H1 (cell line): ENCODE results near the gene TOMM22. TPM values are rescaled to one million over a fixed set of nuclear protein-coding genes. Genes with fewer than 3 reads are reported as not detected.

ENCODE experiments used
- CTCF ChIA-PET: fragments of 300-600 bp; sonication (Branson Sonifier 250); formaldehyde crosslinking; loops from one replicate; lab custom pipeline; 2021; ENCODE audit not compliant: partially characterized antibody; lab: Charles Lee
- POLR2A ChIA-PET: fragments of 300-600 bp; sonication (Branson Sonifier 250); formaldehyde crosslinking; loops from one replicate; lab custom pipeline; 2021; ENCODE audit warnings: inconsistent platforms; ENCODE audit not compliant: partially characterized antibody; lab: Charles Lee
- DNase-seq, 2 experiments: peaks; one replicate each; pipeline versions ENCODE4 v3.0.0 to v3.0.0-alpha.2; 2010 to 2022; ENCODE audit warnings: low spot score in 2 of 2, low read depth in 1 of 2, mixed read lengths in 1 of 2
- FAIRE-seq: peaks from 2 replicates; lab custom pipeline; 2011; peaks lifted over from hg19 to GRCh38; lab: Jason Lieb, UNC
- H2AFZ ChIP-seq: 2 replicates; pipeline ENCODE4 v1.8.1; 2012; ENCODE audit warnings: low read length, inconsistent platforms
- H2AK5ac ChIP-seq: 2 replicates; pipeline ENCODE4 v1.6.1; 2013; ENCODE audit warnings: low read depth, low read length
- H2BK120ac ChIP-seq: replicated peaks from 2 replicates; pipeline ENCODE3; 2013; ENCODE audit warnings: low read depth, low read length, inconsistent platforms
- H2BK12ac ChIP-seq: 2 replicates; pipeline ENCODE4 v1.6.1; 2013; ENCODE audit warnings: low read depth, low read length
- H2BK15ac ChIP-seq: 2 replicates; pipeline ENCODE4 v1.6.1; 2013; ENCODE audit warnings: low read length
- H2BK20ac ChIP-seq: 2 replicates; pipeline ENCODE4 v1.6.1; 2013; ENCODE audit warnings: low read length
- H2BK5ac ChIP-seq: 2 replicates; pipeline ENCODE4 v1.6.1; 2013; ENCODE audit warnings: low read depth, low read length
- H3K14ac ChIP-seq: 2 replicates; pipeline ENCODE4 v1.6.1; 2013; ENCODE audit warnings: inconsistent platforms; ENCODE audit not compliant: insufficient read length
- H3K18ac ChIP-seq: 2 replicates; pipeline ENCODE4 v1.6.1; 2013; ENCODE audit warnings: low read length; ENCODE audit errors: extremely low read depth
- H3K23ac ChIP-seq: 2 replicates; pipeline ENCODE4 v1.6.1; 2013; ENCODE audit warnings: inconsistent platforms; ENCODE audit not compliant: insufficient read length
- H3K23me2 ChIP-seq: 2 replicates; pipeline ENCODE4 v1.6.1; 2013; ENCODE audit warnings: low read depth, low read length
- H3K27ac ChIP-seq: 2 replicates; pipeline ENCODE4 v1.6.1; 2011; ENCODE audit warnings: low read depth, low read length, inconsistent platforms
- H3K27me3 ChIP-seq, 4 experiments: replicated peaks in 1 of 4; 1 replicate in 1 of 4; 2 replicates in 3 of 4; pipeline versions ENCODE4 v1.6.1 to v1.8.1; 2011 to 2013; ENCODE audit warnings: low read length in 3 of 4, mild to moderate bottlenecking in 3 of 4, inconsistent platforms in 2 of 4, mixed read lengths in 2 of 4, moderate library complexity in 1 of 4; ENCODE audit not compliant: control insufficient read depth in 3 of 4, insufficient read depth in 3 of 4; ENCODE audit errors: extremely low read depth in 1 of 4
- H3K36me3 ChIP-seq, 4 experiments: 2 replicates each; pipeline versions ENCODE4 v1.6.1 to v1.8.1; 2011 to 2013; ENCODE audit warnings: mild to moderate bottlenecking in 4 of 4, low read length in 3 of 4, moderate library complexity in 2 of 4, control low read depth in 1 of 4, inconsistent platforms in 1 of 4; ENCODE audit not compliant: insufficient read depth in 4 of 4, control insufficient read depth in 2 of 4
- H3K4ac ChIP-seq: replicated peaks from 2 replicates; pipeline ENCODE3; 2013; ENCODE audit warnings: low read length, low read depth, mixed read lengths, inconsistent platforms; ENCODE audit not compliant: insufficient read length
- H3K4me1 ChIP-seq, 4 experiments: replicated peaks in 1 of 4; 1 replicate in 1 of 4; 2 replicates in 3 of 4; pipeline versions ENCODE4 v1.6.1 to v1.8.1; 2011 to 2013; ENCODE audit warnings: low read length in 3 of 4, inconsistent platforms in 2 of 4, mixed read lengths in 1 of 4; ENCODE audit not compliant: insufficient read depth in 4 of 4, control insufficient read depth in 3 of 4
- H3K4me2 ChIP-seq, 2 experiments: 2 replicates each; pipeline versions ENCODE4 v1.6.1 to v1.8.1; 2011 to 2013; ENCODE audit warnings: low read depth in 2 of 2, low read length in 2 of 2, control low read depth in 1 of 2, inconsistent platforms in 1 of 2, mild to moderate bottlenecking in 1 of 2; ENCODE audit not compliant: insufficient read depth in 1 of 2
- H3K4me3 ChIP-seq, 4 experiments: fragments of 200-600, 300-600 bp in 1 of 4; sonication (generic), shearing (Covaris generic), sonication (Bioruptor Twin) in 1 of 4; 2 replicates each; pipeline versions ENCODE4 v1.5.1 to v1.8.1; 2011 to 2016; ENCODE audit warnings: low read length in 4 of 4, low read depth in 3 of 4, control low read depth in 2 of 4, inconsistent platforms in 2 of 4, mild to moderate bottlenecking in 2 of 4, mixed read lengths in 1 of 4, moderate library complexity in 1 of 4; ENCODE audit not compliant: insufficient read depth in 2 of 4; ENCODE audit errors: extremely low read depth in 1 of 4
- H3K56ac ChIP-seq: replicated peaks from 2 replicates; pipeline ENCODE3; 2013; ENCODE audit warnings: low read depth, mild to moderate bottlenecking, mixed read lengths, low read length, inconsistent platforms; ENCODE audit not compliant: insufficient read length
- H3K79me1 ChIP-seq: 2 replicates; pipeline ENCODE4 v1.6.1; 2013; ENCODE audit warnings: low read depth, low read length, control low read depth
- H3K79me2 ChIP-seq, 2 experiments: 2 replicates each; pipeline versions ENCODE4 v1.6.1 to v1.8.1; 2012 to 2013; ENCODE audit warnings: low read length in 2 of 2, mild to moderate bottlenecking in 2 of 2, inconsistent platforms in 1 of 2; ENCODE audit not compliant: insufficient read depth in 2 of 2, control insufficient read depth in 1 of 2
- H3K9ac ChIP-seq, 4 experiments: replicated peaks in 1 of 4; 1 replicate in 1 of 4; 2 replicates in 3 of 4; pipeline versions ENCODE4 v1.6.1 to v1.8.1; 2011 to 2013; ENCODE audit warnings: low read depth in 3 of 4, low read length in 3 of 4, control low read depth in 2 of 4, mild to moderate bottlenecking in 2 of 4, moderate library complexity in 2 of 4, inconsistent platforms in 1 of 4; ENCODE audit errors: extremely low read depth in 1 of 4
- H3K9me3 ChIP-seq, 2 experiments: 2 replicates each; pipeline versions ENCODE4 v1.6.1 to v1.8.1; 2012 to 2013; ENCODE audit warnings: mild to moderate bottlenecking in 2 of 2, moderate library complexity in 2 of 2, control low read depth in 1 of 2, inconsistent platforms in 1 of 2, low read depth in 1 of 2, low read length in 1 of 2, mixed read lengths in 1 of 2; ENCODE audit not compliant: insufficient read depth in 2 of 2
- H4K20me1 ChIP-seq, 2 experiments: replicated peaks in 1 of 2; 2 replicates each; pipeline versions ENCODE3 to v1.8.1; 2011 to 2013; ENCODE audit warnings: inconsistent platforms in 2 of 2, low read length in 2 of 2, mild to moderate bottlenecking in 1 of 2; ENCODE audit not compliant: insufficient read depth in 2 of 2, control insufficient read depth in 1 of 2
- H4K5ac ChIP-seq: 2 replicates; pipeline ENCODE4 v1.6.1; 2013; ENCODE audit warnings: low read length, low read depth, mixed read lengths, inconsistent platforms; ENCODE audit not compliant: insufficient read length
- H4K8ac ChIP-seq: 2 replicates; pipeline ENCODE4 v1.8.0; 2013; ENCODE audit warnings: mild to moderate bottlenecking, moderate library complexity, low read length, inconsistent platforms; ENCODE audit not compliant: insufficient read depth; ENCODE audit errors: extremely low read depth
- H4K91ac ChIP-seq: replicated peaks from 2 replicates; pipeline ENCODE3; 2013; ENCODE audit warnings: low read length, mixed read lengths, inconsistent platforms; ENCODE audit not compliant: insufficient read length
- BCL11A ChIP-seq, 2 experiments: IDR thresholded peaks; one replicate each; pipeline ENCODE4 v1.6.1; 2011; ENCODE audit warnings: low read depth in 2 of 2, low read length in 2 of 2, mild to moderate bottlenecking in 2 of 2
- CTBP2 ChIP-seq: IDR thresholded peaks from 2 replicates; pipeline ENCODE4 v1.7.0; 2011; ENCODE audit warnings: borderline replicate concordance, mild to moderate bottlenecking, moderate library complexity, mixed read lengths, low read length; ENCODE audit not compliant: insufficient read depth, insufficient read length
- FOSL1 ChIP-seq: IDR thresholded peaks from 2 replicates; pipeline ENCODE4 v1.6.1; 2011; ENCODE audit warnings: mild to moderate bottlenecking, low read depth, low read length, moderate library complexity; ENCODE audit not compliant: insufficient read depth
- HDAC2 ChIP-seq, 2 experiments: fragments of 300-600 bp in 1 of 2; sonication (generic) in 1 of 2; IDR thresholded peaks; 2 replicates each; pipeline ENCODE4 v1.6.1; 2011 to 2012; ENCODE audit warnings: low read depth in 2 of 2, low read length in 2 of 2, mild to moderate bottlenecking in 2 of 2, moderate library complexity in 2 of 2, borderline replicate concordance in 1 of 2, inconsistent platforms in 1 of 2
- KDM1A ChIP-seq: fragments of 200-600, 300-600 bp; sonication (generic); IDR thresholded peaks from 2 replicates; pipeline ENCODE4 v1.7.1; 2016; ENCODE audit warnings: mild to moderate bottlenecking, low read length, borderline replicate concordance
- SIRT6 ChIP-seq: IDR thresholded peaks from one replicate; pipeline ENCODE4 v1.7.1; 2012; ENCODE audit warnings: low read length, inconsistent platforms
- WGBS, 2 experiments: shearing (Covaris generic) in 1 of 2; methylation state at CpG; one replicate each; pipeline versions ENCODE4 v1.1.6 to v1.1.7; 2013 to 2015; ENCODE audit warnings: low lambda C conversion rate in 2 of 2, mixed read lengths in 2 of 2, inconsistent platforms in 1 of 2, low coverage in 1 of 2, missing lambda C conversion rate in 1 of 2; ENCODE audit not compliant: insufficient replicate concordance in 2 of 2, insufficient coverage in 1 of 2, insufficient read length in 1 of 2; ENCODE audit errors: extremely low coverage in 1 of 2, missing lambda C conversion rate in 1 of 2; 5-methylcytosine and 5-hydroxymethylcytosine counted together
- polyA plus RNA-seq, 7 experiments: library from polyadenylated mRNA; depleted of rRNA in 3 of 7; stranded (reverse) in 5 of 7; unstranded in 2 of 7; fragments of >200 nt in 5 of 7; fragments of 200-250 nt in 2 of 7; gene quantifications; 1 replicate in 5 of 7; 2 replicates in 1 of 7; 4 replicates in 1 of 7; pipeline versions ENCODE4 v1.2.1 to v1.2.3, GENCODE V29; 2011 to 2013; ENCODE audit warnings: missing spikeins in 2 of 7, mixed read lengths in 2 of 7
- total RNA-seq: library from RNA; stranded (reverse); fragmentation: NEBNext Ultra II Directional; extraction: Animal tissue kit (Norgen Biotek cat#: 25700); gene quantifications from 2 replicates; pipeline ENCODE4 v1.2.1, GENCODE V29; 2021

Gene TOMM22
- total and polyA plus RNA-seq, 2 of the 8 experiments (the other 6 are each of a cell fraction or from before 2014, with no cell fraction given): 84.0 to 125 TPM

DNA sequence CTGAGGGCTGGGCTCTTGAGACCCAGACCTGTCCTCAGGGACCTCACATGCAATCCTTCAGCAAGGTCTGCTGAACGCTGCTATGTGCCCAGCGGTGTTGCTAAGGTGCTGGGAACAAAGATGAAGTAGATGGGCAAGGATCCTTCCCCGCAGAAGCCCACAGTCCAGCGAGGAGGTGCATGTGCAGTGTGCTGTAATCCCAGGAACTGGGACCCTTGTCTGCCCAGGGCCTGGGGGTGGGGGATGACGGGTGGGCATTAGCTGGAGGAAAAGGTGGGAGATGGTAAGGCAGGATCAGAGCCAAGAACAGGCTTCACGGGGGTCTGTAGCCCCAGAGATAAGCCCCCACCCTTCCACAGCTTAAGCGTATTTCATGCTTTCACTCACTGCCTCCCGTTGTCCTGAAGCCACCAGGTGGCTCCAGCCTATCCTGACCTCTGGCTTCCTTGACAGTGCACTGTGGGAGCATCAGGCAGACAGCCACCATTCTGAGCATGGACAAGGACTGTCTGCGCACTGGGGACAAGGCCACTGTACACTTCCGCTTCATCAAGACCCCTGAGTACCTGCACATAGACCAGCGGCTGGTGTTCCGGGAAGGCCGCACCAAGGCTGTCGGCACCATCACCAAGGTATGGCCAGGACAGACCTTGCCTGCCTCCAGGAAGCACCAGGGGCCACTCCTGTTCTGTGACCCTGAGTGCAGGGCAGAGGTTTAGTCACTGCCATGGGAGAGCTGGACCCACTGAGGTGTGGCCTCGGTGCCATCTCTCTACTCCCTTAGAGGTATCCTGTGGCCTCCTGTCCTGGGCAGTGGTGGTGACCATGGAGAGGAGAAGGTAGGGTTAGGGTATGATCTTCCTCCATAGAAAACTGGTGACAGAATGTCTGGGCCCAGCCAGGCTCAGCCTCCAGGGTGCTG, 46.0 kb downstream of the TOMM22 start:
- H3K27me3 ChIP-seq: no peaks in the 10 kb centered on the region
- TF ChIP-seq BCL11A (IDR thresholded peaks at IDR 0.05; ENCODE audit: low read depth in 2 of 2, low read length in 2 of 2) (no peak), SIRT6 (no peak), CTBP2 (no peak), HDAC2 (IDR thresholded peaks at IDR 0.05; ENCODE audit: borderline replicate concordance in 1 of 2, low read depth in 2 of 2, low read length in 2 of 2) (no peak), KDM1A (no peak), FOSL1 (no peak)
- TF ChIP-seq, all 59 proteins: peak for 0
- no peak overlapping the region for H2BK20ac ChIP-seq
- H4K91ac ChIP-seq: no peak overlapping the region
- POLR2A ChIA-PET: no interaction called here
- 93% methylated on average over 14 of the region's 15 CpGs; no CpG with 5 or more reads in 1 of the 2 experiments for WGBS, 2 experiments
- no peak overlapping the region for H3K9ac ChIP-seq
- H2BK5ac ChIP-seq: no peak overlapping the region; the same call in 1 of the 2 replicates
- no peak overlapping the region for H3K4me2 ChIP-seq
- H3K36me3 ChIP-seq: peaks cover 28 to 89% (median 80%) of the 10 kb centered on the region in 4 experiments
- no peaks in the 10 kb centered on the region for H3K79me2 ChIP-seq
- no peak overlapping the region for H4K5ac ChIP-seq
- H3K23me2 ChIP-seq: no peaks in the 10 kb centered on the region
- no peak overlapping the region for H2BK15ac ChIP-seq
- H4K8ac ChIP-seq: no peak overlapping the region
- H2BK120ac ChIP-seq: no peak overlapping the region
- no peak overlapping the region for H3K23ac ChIP-seq
- no peaks in the 10 kb centered on the region for H3K79me1 ChIP-seq
- H3K18ac ChIP-seq: no peak overlapping the region
- no peak overlapping the region for H2BK12ac ChIP-seq
- no peak overlapping the region for H3K14ac ChIP-seq
- H2AFZ ChIP-seq: no peak overlapping the region
- no peak for FAIRE-seq
- H3K4ac ChIP-seq: no peak overlapping the region
- no peaks in the 10 kb centered on the region for H3K9me3 ChIP-seq
- no peak overlapping the region for H3K27ac ChIP-seq
- peaks cover 13 to 19% of the 10 kb centered on the region in 2 experiments for H4K20me1 ChIP-seq
- no peak for DNase-seq
- H2AK5ac ChIP-seq: no peak overlapping the region
- CTCF ChIA-PET: interaction anchor here (1.3 to 10.8 kb wide), 4 partner anchors 7 to 131 kb away, joined by 3 to 124 read pairs (median 76); no protein-coding TSS in a partner anchor
- no peak overlapping the region for H3K56ac ChIP-seq
- no peaks in the 10 kb centered on the region for H3K4me1 ChIP-seq
- H3K4me3 ChIP-seq: no peak overlapping the region
